MM.1S (cell line): ENCODE data around the gene CYTH1.

Experiments used
- DNase-seq: peaks from one replicate; pipeline ENCODE4 v3.0.0-alpha.2; 2015
- H2AFZ ChIP-seq: fragments of 300-600 bp; sonication (generic); 2 replicates; pipeline ENCODE4 v1.6.0; 2016; ENCODE audit warnings: antibody characterized with exemption, low read length
- H3F3A ChIP-seq: fragments of 300-600 bp; sonication (generic); 2 replicates; pipeline ENCODE4 v1.6.1; 2016; ENCODE audit warnings: mild to moderate bottlenecking, antibody characterized with exemption, low read length, moderate library complexity, mixed read lengths; ENCODE audit not compliant: insufficient read depth
- H3K27ac ChIP-seq: fragments of 300-600 bp; sonication (generic); 2 replicates; pipeline ENCODE4 v1.5.1; 2016; ENCODE audit warnings: mild to moderate bottlenecking, low read length
- H3K27me3 ChIP-seq: fragments of 300-600 bp; sonication (generic); replicated peaks from 2 replicates; pipeline ENCODE4 v1.6.0; 2016; ENCODE audit warnings: low read length; ENCODE audit not compliant: insufficient read depth
- H3K36me3 ChIP-seq: fragments of 300-600 bp; sonication (generic); replicated peaks from 2 replicates; pipeline ENCODE4 v1.6.1; 2016; ENCODE audit warnings: mild to moderate bottlenecking, low read length, mixed read lengths; ENCODE audit not compliant: insufficient read depth
- H3K4me1 ChIP-seq: fragments of 300-600 bp; sonication (generic); 2 replicates; pipeline ENCODE4 v1.6.1; 2016; ENCODE audit warnings: low read length, mixed read lengths
- H3K4me2 ChIP-seq: fragments of 300-600 bp; sonication (generic); 2 replicates; pipeline ENCODE4 v1.6.0; 2016; ENCODE audit warnings: low read depth, low read length
- H3K4me3 ChIP-seq: fragments of 300-600 bp; sonication (generic); 2 replicates; pipeline ENCODE4 v1.5.1; 2016; ENCODE audit warnings: low read length, mixed read lengths
- H3K79me2 ChIP-seq: fragments of 300-600 bp; sonication (generic); 2 replicates; pipeline ENCODE4 v1.6.1; 2016; ENCODE audit warnings: mixed run types, low read length, mixed read lengths
- H3K9ac ChIP-seq: fragments of 300-600 bp; sonication (generic); 2 replicates; pipeline ENCODE4 v1.6.1; 2016; ENCODE audit warnings: low read length, mixed read lengths
- H3K9me2 ChIP-seq: fragments of 300-600 bp; sonication (generic); replicated peaks from 2 replicates; pipeline ENCODE4 v1.6.1; 2016; ENCODE audit warnings: mild to moderate bottlenecking, low read length, mixed read lengths; ENCODE audit not compliant: insufficient read depth
- H3K9me3 ChIP-seq: fragments of 300-600 bp; sonication (generic); replicated peaks from 2 replicates; pipeline ENCODE4 v1.6.1; 2016; ENCODE audit warnings: mild to moderate bottlenecking, low read length, mixed read lengths; ENCODE audit not compliant: insufficient read depth
- H4K20me1 ChIP-seq: fragments of 300-600 bp; sonication (generic); 2 replicates; pipeline ENCODE4 v1.6.1; 2016; ENCODE audit warnings: mild to moderate bottlenecking, low read length, moderate library complexity, mixed read lengths; ENCODE audit not compliant: insufficient read depth
- CTCF ChIP-seq: fragments of 300-600 bp; sonication (generic); IDR thresholded peaks from 2 replicates; pipeline ENCODE4 v1.5.1; 2016; ENCODE audit warnings: antibody characterized with exemption, low read length, mixed read lengths
- EZH2 ChIP-seq: fragments of 300-600 bp; sonication (generic); optimal IDR thresholded peaks from 2 replicates; pipeline ENCODE3; 2017; ENCODE audit warnings: low read depth, mild to moderate bottlenecking, antibody characterized with exemption, low read length, mixed read lengths
- EZH2phosphoT487 ChIP-seq: fragments of 300-600 bp; sonication (generic); IDR thresholded peaks from 2 replicates; pipeline ENCODE4 v1.6.1; 2018; ENCODE audit warnings: antibody characterized with exemption, low read length

Gene CYTH1

GRCh38 chr17:78732354-78732753 lies 49.7 kb downstream of the CYTH1 start:
- Histone ChIP-seq H3K4me1 (peaks cover 53% of the 10 kb centered on the region), H4K20me1 (no peaks in the 10 kb centered on the region), H3K9ac (no peak overlapping the region), H3K27me3 (no peaks in the 10 kb centered on the region), H3K4me2 (no peak overlapping the region), H3K9me2 (no peaks in the 10 kb centered on the region), H3F3A (peaks cover 60% of the 10 kb centered on the region), H2AFZ (no peak overlapping the region), H3K4me3 (no peak overlapping the region), H3K9me3 (no peaks in the 10 kb centered on the region), H3K36me3 (no peaks in the 10 kb centered on the region), H3K79me2 (peaks cover 100% of the 10 kb centered on the region), H3K27ac (no peak overlapping the region; the same call in 1 of the 2 replicates)
- peak; percentile 6 for DNase-seq
- no peak for TF ChIP-seq CTCF
- no peak for TF ChIP-seq EZH2
- TF ChIP-seq EZH2phosphoT487, result no peak

GRCh38 chr17:78731904-78732303 lies 50.2 kb downstream of the CYTH1 start:
- Histone ChIP-seq H3K9me2 (no peaks in the 10 kb centered on the region), H3K27me3 (no peaks in the 10 kb centered on the region), H4K20me1 (no peaks in the 10 kb centered on the region), H3K79me2 (peaks cover 100% of the 10 kb centered on the region), H3K9ac (no peak overlapping the region), H3K27ac (no peak overlapping the region; the same call in 1 of the 2 replicates), H3K4me1 (peaks cover 53% of the 10 kb centered on the region), H3F3A (peaks cover 60% of the 10 kb centered on the region), H3K9me3 (no peaks in the 10 kb centered on the region), H2AFZ (no peak overlapping the region), H3K4me2 (no peak overlapping the region), H3K36me3 (no peaks in the 10 kb centered on the region), H3K4me3 (no peak overlapping the region)
- DNase-seq, result no peak
- TF ChIP-seq CTCF (no peak), EZH2phosphoT487 (no peak), EZH2 (no peak)

GRCh38 chr17:78729641-78730040 lies 52.4 kb downstream of the CYTH1 start:
- peaks cover 65% of the 10 kb centered on the region for H3K4me1 ChIP-seq
- H3K4me3 ChIP-seq, result peak overlapping the region; percentile 23
- H4K20me1 ChIP-seq, result no peaks in the 10 kb centered on the region

More at GRCh38 chr17:78729641-78730040, 52.4 kb downstream of the CYTH1 start:
- Histone ChIP-seq H2AFZ (no peak overlapping the region), H3K79me2 (peaks cover 94% of the 10 kb centered on the region), H3F3A (peaks cover 62% of the 10 kb centered on the region), H3K9me2 (no peaks in the 10 kb centered on the region), H3K36me3 (no peaks in the 10 kb centered on the region), H3K9me3 (no peaks in the 10 kb centered on the region), H3K27ac (peak overlapping the region; percentile 97), H3K27me3 (no peaks in the 10 kb centered on the region), H3K4me2 (peak overlapping the region; percentile 99), H3K9ac (peak overlapping the region; percentile 95)
- DNase-seq, result peak; percentile 55
- TF ChIP-seq CTCF (no peak), EZH2phosphoT487 (no peak), EZH2 (no peak)
